Measurements from ENCODE around the gene MYH7B. TPM values are rescaled to one million over a fixed set of nuclear protein-coding genes. Genes with fewer than 3 reads are reported as not detected.

Gene MYH7B
- total and polyA plus RNA-seq, 2 donors (not counting 3 experiments of a cell fraction or from before 2014, with no cell fraction given), result 0.03 TPM; not detected in 1

- Histone ChIP-seq H3K9me3 (replicated peaks; ENCODE audit: control insufficient read depth, insufficient read depth, low read length) (no peaks in the 10 kb centered on the region), H3K36me3 (ENCODE audit: control insufficient read depth in 2 of 2, extremely low read depth in 1 of 2, insufficient read depth in 2 of 2, low read length in 2 of 2) (peaks cover 22 to 87% of the 10 kb centered on the region in 2 experiments), H3K27me3 (ENCODE audit: control insufficient read depth in 2 of 2, insufficient read depth in 2 of 2, low read length in 2 of 2) (no peaks in the 10 kb centered on the region), H3K9me1 (replicated peaks; ENCODE audit: control insufficient read depth, extremely low read depth, insufficient read depth, low read length) (no peaks in the 10 kb centered on the region), H3K27ac (ENCODE audit: insufficient read depth, low read depth, low read length) (no peak overlapping the region), H3K9ac (replicated peaks; ENCODE audit: extremely low read depth, insufficient read depth, low read length) (no peak overlapping the region), H3K4me3 (replicated peaks in 1 of 3; ENCODE audit: insufficient read depth in 1 of 3, low read depth in 1 of 3, low read length in 3 of 3) (no peak overlapping the region), H4K20me1 (replicated peaks; ENCODE audit: control insufficient read depth, extremely low read depth, insufficient read depth, low read length) (no peaks in the 10 kb centered on the region), H3K4me1 (ENCODE audit: control insufficient read depth, extremely low read depth, insufficient read depth, low read length) (no peaks in the 10 kb centered on the region), H3K79me2 (ENCODE audit: control insufficient read depth, insufficient read depth, low read length) (no peaks in the 10 kb centered on the region), H3K4me2 (ENCODE audit: insufficient read depth, low read length) (no peak overlapping the region), H2AFZ (ENCODE audit: low read depth, low read length) (no peak overlapping the region)
- ChIA-PET POLR2A (no interaction called here), CTCF (no interaction called here)
- BruUV-seq (replicated peaks), result no TSS peak
- DNase-seq (ENCODE audit: low read depth, low spot score), result no peak
- dilution Hi-C loops (cut with MboI; ENCODE audit: extremely low pct_ligation_motif_present, low sequenced_read_pairs), result no loop called here
- intact Hi-C loops (cut with micrococcal nuclease), result no loop called here
- no peak for FAIRE-seq
- TF ChIP-seq FOS (IDR thresholded peaks at IDR 0.05; ENCODE audit: borderline replicate concordance, insufficient read depth, low read length) (no peak), POLR2A (IDR thresholded peaks at IDR 0.05; ENCODE audit: low read depth, low read length) (no peak), EZH2 (IDR thresholded peaks at IDR 0.05; ENCODE audit: borderline replicate concordance, low read depth, low read length, severe bottlenecking) (no peak), CTCF (IDR thresholded peaks at IDR 0.05; ENCODE audit: extremely low read depth in 1 of 2, insufficient read depth in 1 of 2, low read depth in 1 of 2, low read length in 2 of 2) (no peak), MAX (IDR thresholded peaks at IDR 0.05; ENCODE audit: insufficient read depth, insufficient read length) (no peak), MYC (IDR thresholded peaks at IDR 0.05; ENCODE audit: low read depth, low read length) (no peak), JUN (IDR thresholded peaks at IDR 0.05; ENCODE audit: borderline replicate concordance, insufficient read depth, insufficient read length, low read depth) (no peak), POLR2AphosphoS5 (IDR thresholded peaks at IDR 0.05; ENCODE audit: insufficient read depth, low read depth, low read length) (no peak), GATA2 (IDR thresholded peaks at IDR 0.05; ENCODE audit: insufficient read depth, insufficient read length, low read depth, low read length) (no peak)
Measured at GRCh38 chr20:35004749-35005462, 49.2 kb downstream of the MYH7B start.

MicroRNAs within 50 kb of the gene (microRNA counts, 767-probe panel; counts per million panel counts)
- microRNA hsa-miR-499a-3p (723 counts per million, percentile 96 among the panel's probes with 10 or more counts), microRNA hsa-miR-499a-5p (723 counts per million, percentile 96 among the panel's probes with 10 or more counts), microRNA hsa-miR-499b-3p (723 counts per million, percentile 96 among the panel's probes with 10 or more counts), microRNA hsa-miR-499b-5p (723 counts per million, percentile 96 among the panel's probes with 10 or more counts)

Small RNA genes lying within 50 kb of the gene (microRNA-seq; reads per million reads assigned to microRNA genes)
- gene MIR499A (ENCODE audit: borderline number of aligned reads, borderline replicate concordance) (not detected), gene MIR499B (ENCODE audit: borderline number of aligned reads, borderline replicate concordance) (not detected)

Small RNA genes lying within 50 kb of the gene (small RNA-seq; reads per million reads assigned to genes)
- not detected for gene MIR499A (ENCODE audit: insufficient read depth, insufficient read length, low read depth, low replicate concordance)

Other genes with a start within 250 kb of the MYH7B start
- gene NCOA6, start 130.2 kb upstream of the MYH7B start, total RNA-seq, result 25.5 and 26.7 TPM in 2 replicates
- 15.7 and 16.9 TPM in 2 replicates for gene NCOA6, start 130.2 kb upstream of the MYH7B start, polyA plus RNA-seq
- 4.7 and 5.0 TPM in 2 replicates for gene GGT7, start 83.0 kb upstream of the MYH7B start, total RNA-seq
- 3.9 and 4.1 TPM in 2 replicates for gene GGT7, start 83.0 kb upstream of the MYH7B start, polyA plus RNA-seq
- 40.7 and 48.5 TPM in 2 replicates for gene ACSS2, start 79.3 kb upstream of the MYH7B start, total RNA-seq
- 41.8 and 42.3 TPM in 2 replicates for gene ACSS2, start 79.3 kb upstream of the MYH7B start, polyA plus RNA-seq
- gene GSS, start 62 bp upstream of the MYH7B start, total RNA-seq, result 46.9 and 47.9 TPM in 2 replicates
- 60.3 and 65.1 TPM in 2 replicates for gene GSS, start 62 bp upstream of the MYH7B start, polyA plus RNA-seq
- gene TRPC4AP, start 136.9 kb downstream of the MYH7B start, total RNA-seq, result 88.3 and 89.0 TPM in 2 replicates
- gene TRPC4AP, start 136.9 kb downstream of the MYH7B start, polyA plus RNA-seq, result 103 and 104 TPM in 2 replicates
- gene EDEM2, start 191.5 kb downstream of the MYH7B start, total RNA-seq, result 37.5 and 39.5 TPM in 2 replicates
- 29.1 and 30.1 TPM in 2 replicates for gene EDEM2, start 191.5 kb downstream of the MYH7B start, polyA plus RNA-seq
- gene PROCR, start 216.2 kb downstream of the MYH7B start, total RNA-seq, result 228 and 251 TPM in 2 replicates
- gene PROCR, start 216.2 kb downstream of the MYH7B start, polyA plus RNA-seq, result 376 and 414 TPM in 2 replicates